TTC549 (cell line): ENCODE measurements around the gene PNPLA8.
A peak's percentile ranks its signal among the peaks of the same experiment; 100 is the strongest.
"Not testable (repeated sequence)": the region's sequence is repeated elsewhere in the genome, so short reads cannot be mapped to it uniquely, and the experiment has no call there.

Source experiments
- FAIRE-seq: peaks from 2 replicates; lab custom pipeline; 2012; peaks lifted over from hg19 to GRCh38; lab: Jason Lieb, UNC

The PNPLA8 gene

DNA sequence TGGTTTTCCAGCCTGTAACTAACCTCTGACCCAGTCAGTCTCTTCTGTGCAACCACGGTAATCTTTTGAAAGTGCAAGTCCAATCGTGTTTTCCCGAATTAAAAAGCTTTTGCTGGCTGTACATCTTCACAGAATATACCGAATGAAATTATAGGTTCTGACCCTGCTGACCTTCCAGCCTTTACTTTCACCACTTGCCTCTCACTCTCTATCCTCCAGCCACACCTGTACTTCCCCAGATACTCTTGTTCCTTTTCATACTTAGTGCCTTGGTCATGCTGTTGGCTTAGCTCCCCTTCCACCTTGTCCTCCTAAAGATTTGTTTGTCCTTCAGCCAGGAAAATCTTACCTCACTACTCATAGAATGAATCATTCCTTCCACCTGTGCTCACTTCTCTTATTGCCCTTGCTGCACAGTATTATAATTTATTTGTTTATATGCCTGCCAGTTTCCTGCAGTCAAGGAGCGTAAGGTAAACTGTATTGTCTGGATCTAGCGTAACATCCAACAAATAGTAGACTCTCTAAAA lies 2.3 kb upstream of the PNPLA8 start:
- no peak for FAIRE-seq

DNA sequence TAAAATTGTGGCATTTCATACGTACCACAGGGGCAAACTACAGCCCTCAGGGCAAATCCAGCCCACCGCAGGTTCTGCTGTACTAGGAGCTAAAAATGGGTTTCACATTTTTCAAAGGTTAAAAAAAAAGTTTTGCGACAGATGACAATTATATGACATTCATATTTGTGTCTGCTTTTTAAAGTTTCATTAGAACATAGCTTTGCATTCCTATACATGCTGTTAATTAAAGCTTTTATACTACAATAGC lies 758 bp upstream of the PNPLA8 start:
- FAIRE-seq: no peak

DNA sequence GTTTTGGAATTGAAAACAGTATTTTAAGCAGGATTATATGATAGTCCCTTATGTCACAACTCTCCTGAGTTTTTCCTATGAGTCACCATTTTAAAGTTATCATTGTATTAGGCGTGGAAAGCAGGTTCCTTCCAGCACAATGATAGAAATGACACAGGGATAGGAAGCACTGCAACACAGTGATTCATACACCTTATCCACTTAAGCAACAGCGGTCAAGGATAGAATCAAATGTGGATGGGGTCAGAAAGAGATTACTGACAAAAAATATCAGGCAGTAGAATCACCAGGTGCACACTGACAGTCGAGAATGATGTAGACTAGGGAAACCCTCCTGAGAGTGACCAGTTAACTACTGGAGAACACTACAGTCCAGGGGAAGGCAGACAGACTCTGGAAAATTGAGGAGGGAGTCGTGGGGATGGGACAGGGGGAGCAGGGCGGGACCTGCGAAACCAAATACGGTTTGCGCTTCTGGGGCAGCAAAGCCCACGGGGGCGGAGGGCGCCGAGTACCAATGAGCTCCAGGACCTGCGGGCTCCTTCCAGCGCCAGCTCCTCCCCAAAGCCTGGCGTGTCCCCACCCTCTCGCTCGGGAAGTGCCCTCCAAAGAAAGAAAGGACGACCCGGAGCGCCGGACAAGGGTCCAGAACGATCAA lies 479 bp downstream of the PNPLA8 start:
- FAIRE-seq: no peak

DNA sequence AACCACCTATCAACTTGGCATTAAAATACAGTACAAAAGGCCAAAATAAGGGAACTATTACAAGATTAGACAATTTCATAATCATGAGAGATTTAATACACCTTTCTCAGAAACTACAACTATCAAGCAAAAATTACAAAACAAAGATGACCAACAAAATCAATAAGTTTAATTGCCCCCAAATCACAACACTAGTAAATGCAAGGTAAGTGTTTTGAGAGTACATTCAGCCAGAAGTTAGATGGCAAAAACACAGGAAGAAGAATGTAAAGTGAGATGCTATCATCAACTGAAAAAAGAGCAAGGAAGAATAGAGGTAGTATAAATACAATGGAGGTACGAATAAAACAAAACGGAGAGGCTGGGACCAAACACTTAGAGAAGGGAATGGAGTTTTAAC lies 3.2 kb downstream of the PNPLA8 start:
- no peak for FAIRE-seq

DNA sequence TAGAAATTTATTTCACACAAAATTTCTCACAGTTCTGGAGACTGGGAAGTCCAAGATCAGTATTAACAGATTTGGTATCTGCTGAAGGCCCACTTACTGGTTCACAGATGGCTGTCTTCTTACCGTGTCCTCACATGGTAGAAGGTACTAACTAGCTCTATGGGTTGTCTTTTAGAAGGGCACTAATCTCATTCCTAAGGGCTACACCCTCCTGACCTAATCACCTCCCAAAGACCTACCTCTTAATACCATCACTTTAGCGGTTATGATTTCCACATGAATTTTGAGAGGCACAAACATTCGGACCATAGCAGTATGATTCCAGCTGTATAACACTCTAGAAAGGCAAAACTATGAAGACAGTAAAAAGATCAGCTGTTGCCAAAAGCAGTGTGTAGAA lies 8.0 kb downstream of the PNPLA8 start:
- no peak for FAIRE-seq

DNA sequence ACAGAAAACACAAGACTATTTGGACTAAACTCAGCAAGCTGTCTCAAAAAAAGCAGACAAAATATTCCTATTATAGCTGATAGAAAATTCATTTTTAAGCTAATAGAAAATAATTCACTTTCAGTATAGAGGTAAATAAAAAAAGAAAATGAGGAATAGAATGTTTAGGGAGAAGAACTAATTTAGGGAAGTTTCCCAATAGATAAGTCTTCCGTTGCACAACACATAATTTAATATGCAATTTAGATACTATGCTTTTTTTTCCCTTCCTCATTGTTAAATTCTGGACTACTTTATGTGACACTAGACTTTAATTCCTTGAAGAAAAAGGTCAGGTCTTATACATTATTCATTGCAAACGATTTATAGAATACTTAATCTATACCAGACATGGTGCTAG lies 10.3 kb downstream of the PNPLA8 start:
- no peak for FAIRE-seq

DNA sequence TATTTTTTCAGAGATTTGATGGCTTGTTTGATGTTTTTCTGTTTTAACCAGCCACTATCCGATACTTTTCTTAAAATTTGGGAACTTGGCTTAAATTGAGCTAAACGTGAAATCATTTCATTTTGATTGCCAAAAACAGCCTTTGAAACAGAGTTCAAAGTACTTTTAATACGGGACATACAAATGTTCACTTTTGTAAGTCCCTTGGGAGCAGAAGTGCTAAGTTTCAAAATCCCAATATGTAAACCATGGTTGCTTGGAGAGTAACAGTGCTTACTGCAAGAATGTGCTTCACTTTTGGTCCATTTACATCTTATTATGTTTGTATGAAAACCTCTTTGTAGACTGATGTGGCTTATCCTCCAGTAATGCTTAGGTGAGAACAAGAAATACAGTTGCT lies 10.9 kb downstream of the PNPLA8 start:
- no peak for FAIRE-seq

DNA sequence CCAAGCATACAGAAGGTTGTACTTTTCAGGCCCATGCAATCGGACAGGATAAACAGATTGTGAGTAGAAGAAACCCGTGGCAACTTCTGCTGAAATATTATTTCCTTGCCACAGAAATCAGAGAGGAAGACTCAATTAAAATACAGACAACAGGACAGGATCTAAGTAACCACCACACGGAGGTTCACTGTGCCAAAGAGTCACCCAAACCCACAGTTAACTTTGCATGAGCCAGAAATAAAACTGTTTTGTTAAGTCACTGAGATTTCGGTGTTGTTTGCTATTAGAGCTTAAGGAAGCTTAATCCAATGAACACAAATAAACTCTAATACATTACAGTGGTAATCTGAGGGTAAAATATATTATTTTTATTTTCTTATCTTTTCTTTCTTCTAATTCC lies 14.0 kb downstream of the PNPLA8 start:
- FAIRE-seq: no peak

DNA sequence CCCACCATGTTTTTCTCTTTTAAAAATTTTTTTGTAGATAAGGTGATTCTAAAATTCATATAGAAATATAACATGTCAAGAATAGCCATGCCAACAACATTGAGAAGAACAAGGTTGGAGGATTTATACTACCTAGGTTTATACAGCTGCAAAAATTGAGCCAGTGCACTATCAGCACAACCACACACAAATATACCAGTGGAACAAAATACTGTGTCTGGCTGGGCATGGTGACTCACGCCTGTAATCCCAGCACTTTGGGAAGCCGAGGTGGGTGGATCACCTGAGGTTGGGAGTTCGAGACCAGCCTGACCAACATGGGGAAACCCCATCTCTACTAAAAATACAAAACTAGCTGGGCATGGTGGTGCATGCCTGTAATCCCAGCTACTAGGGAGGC lies 21.4 kb downstream of the PNPLA8 start:
- not testable (repeated sequence) for FAIRE-seq

DNA sequence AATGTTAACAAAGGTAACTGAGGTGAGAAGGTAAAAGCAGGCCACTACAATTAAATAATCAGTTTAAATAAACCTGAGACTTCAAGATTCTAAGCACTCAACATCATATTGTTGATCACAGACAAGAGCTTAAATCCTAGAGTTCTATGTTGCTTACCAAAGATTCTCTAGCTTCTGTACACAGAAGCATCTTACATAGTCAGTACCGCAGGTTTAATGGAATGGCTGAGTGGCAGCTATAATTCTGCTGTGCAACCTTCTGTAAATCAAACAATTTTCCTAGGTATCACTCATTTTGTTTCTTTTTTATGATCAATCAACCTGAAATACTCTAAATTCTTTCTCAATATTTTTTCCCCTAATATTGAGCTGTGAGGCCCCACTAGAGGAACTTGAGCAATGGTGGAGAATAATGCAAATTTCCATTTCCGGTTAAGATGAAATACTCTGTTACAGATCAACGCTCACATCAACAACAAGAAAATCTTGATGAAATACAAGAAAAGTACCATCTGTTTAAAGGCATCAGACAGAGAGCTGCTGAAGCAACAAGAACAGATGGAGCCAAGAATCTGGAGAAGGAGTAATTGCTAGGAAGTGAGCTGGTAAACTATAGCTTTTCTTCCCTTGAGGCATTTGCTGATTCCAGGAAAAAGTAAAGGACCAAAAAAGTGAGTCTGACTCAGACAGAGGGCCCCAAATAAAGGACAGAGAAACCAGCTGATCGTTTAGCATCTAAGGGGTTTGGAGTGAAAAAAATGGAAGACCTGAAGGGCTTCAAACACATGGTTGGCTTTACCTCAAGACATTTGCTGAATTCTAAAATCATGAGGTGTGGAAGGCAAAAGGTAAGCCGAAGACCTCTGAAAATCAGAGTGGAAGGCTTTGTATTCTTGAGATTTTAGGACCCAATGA lies 22.6 kb downstream of the PNPLA8 start:
- no peak for FAIRE-seq

DNA sequence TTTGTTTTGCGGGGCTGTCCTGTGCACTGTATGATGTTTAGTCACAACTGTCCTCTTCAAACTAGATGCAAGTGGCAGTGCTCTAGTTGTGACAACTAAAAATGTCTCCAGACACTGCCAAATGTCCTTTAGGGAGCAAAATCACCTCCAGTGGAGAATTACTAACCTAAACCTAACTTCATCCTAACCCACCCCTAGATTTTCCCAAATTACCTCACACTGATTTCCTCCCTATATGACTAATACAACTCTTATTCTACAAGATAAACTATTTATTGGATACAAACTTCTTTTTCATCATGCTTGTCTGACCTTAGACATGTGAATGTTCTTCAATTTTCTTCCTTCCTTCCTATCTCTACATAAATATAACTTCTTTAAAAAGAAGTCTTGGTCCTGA lies 26.4 kb downstream of the PNPLA8 start:
- FAIRE-seq: no peak

DNA sequence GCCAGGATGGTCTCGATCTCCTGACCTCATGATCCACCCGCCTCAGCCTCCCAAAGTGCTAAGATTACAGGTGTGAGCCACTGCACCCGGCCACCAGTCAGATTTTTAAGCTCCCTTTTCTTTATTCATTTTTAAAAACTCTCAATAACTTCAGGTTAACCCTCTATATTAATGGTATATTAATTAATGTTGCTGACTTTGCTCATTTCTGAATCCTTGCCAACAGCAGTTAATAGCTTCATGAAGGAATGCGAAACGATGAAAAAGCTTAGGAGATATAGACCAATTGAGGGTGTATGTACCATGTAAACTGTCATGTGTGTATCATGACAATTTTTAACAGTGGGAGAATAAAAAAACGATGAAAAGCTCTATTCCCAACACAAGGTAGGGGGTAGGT lies 27.5 kb downstream of the PNPLA8 start:
- no peak for FAIRE-seq

DNA sequence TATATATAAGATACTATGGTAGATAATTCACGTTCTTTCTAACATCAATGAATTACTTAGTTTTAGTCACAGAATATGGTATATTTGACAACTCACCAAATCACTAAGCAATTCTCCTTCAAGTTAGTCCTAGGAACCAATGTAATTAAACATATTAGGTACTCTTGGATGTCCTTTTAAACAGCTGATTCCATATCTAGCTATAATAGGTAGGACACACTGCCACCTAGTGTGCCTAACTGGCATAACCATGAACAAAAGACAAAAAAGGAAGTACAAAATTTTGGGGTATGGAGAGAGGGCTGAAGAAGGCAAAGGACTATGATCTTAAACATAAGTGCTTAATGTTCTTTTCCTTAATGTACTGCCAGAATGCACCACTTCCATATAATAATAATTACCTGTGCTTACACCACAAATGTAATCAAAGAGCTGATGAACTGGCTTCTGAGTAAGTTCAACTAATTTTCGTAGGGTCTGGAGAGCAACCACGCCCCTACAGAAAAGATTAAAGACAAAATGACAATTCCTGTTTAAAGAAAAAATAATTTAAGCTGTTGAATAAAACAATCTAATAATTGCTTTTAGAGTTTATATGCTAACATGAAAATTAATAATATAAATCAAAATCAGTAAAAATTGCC lies 28.7 kb downstream of the PNPLA8 start:
- peak; percentile 83 for FAIRE-seq

DNA sequence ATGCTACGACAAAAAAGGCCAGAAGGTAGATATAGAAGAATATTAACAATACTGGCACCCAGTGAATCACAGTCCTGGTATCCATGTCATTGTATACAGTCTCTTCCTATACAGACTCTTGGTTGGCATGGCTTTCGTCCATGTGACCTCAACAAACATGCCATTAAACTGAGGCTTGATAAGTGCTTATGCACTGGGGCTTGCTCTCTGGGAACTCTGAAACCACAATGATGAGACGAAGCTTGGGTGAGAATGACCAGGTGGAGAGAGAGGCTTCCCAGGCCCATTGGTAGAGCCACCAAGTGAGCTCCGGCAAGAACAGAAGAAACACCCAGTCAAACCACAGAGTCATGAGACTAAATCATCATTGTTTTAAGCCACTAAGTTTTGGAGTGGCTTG lies 33.2 kb downstream of the PNPLA8 start:
- FAIRE-seq: no peak

DNA sequence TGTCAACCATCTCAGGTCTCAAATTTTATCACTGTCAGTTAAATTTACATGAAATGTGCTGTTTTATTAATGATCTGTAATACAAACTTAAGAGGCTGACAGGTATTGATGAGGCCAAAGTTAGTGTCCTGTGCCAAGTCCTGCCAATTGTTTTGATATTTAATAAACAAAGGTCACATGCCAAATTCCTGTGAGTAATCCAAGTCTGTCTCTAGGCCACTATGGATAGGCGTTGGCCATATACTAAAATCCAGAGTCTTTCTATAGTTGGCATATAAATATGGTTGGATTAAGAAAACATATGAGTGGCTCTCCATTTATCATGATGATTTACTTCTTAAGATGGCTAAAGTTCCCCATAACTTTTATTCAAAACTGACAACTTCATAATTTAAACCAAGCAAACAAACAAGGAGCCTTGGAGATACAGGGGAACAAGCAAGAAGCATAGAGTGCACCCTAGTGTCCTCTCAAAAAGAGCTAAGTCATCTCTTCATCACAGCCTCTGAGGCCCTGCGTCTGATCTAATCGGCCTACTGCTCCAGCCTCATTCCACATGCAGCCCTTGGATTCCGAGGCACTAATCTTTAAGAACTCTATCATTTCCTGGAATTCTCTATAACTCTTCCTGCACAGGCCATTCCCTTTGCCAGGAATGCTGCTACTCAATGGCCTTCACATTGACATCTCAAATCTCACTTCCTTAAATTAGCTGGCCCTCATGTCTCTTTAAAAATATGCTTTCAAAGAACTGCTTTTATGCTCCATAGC lies 37.0 kb downstream of the PNPLA8 start:
- no peak for FAIRE-seq

DNA sequence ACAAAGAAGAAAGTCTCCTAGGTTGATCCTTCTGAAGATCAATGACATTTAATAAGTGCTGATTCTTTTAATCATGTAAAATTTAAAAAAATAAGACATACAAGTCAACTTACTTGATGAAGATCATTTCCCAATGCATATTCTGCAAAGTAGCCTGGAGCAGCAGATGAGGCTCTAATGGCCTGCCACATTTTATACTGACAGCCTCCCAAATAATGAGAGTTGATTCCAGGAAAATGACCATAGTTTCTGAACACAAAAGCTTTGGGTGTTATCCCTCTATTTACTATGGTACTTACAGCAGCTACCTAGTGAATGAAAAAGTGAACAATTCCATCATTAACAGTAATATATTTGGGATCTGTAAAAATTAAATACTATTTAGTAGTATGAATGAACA lies 38.3 kb downstream of the PNPLA8 start:
- no peak for FAIRE-seq

DNA sequence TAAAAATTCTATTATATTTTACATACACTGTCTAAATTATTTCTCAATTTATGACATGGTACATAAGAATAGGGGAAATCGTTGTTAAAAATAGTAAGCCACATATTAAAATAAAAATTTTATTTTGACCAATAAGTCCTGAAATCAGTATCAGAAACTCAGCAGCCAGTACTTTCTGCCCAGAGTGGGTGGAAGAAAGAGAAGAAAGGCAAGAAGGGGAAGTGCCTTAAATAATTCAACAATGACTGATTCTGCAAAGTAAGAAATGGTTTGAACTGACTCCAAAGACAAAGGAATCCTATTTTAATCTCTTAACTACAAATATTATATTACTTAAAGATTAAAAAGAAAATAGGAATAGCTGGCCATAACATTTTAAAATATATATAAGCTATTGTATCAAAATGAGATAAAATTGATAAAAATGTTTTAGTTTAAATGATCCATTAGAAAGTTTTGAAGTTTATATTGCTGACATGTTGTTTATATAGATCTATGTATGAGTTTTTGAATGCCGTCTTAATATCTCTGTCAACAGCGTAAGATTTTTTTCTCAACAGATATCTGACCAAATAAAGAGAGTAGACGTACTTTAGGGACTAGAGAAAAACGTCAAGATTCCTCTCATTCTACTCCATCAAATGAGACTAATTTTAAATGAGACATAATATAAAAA lies 39.5 kb downstream of the PNPLA8 start:
- FAIRE-seq: no peak

DNA sequence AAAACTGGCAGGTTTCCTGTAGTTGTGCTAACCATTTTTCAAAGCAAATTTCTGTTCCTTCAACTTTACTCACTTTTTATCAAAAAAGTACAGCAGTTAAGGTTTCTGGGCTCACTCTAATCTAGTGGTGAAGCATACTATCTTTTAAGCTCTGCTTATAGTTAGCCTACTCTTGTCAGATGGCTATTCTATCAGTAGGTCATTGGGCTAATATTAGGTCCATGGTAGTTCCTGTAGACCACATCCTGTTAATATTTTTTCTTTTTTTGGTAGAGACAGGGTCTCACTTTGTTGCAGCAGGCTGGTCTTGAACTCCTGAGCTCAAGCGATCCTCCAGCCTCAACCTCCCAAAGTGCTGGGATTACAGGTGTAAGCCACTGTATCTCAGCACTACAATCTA lies 41.8 kb downstream of the PNPLA8 start:
- no peak for FAIRE-seq

DNA sequence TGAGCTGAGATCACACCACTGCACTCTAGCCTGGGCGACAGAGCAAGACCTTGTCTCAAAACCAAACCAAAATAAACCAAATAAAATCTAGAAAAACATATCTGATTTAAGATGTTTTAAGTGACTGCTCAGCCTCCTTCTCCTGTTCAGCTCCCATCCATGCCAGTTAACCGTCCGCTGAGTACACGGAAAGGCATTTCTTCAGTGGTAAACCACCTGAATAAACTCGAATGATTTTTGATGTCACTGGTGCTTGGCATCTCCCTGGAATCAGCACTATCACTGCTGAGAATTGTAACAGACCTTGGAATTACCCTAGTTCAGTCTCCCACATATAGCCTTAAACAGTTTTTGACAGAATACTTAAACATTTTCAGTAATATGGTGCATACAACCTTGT lies 45.6 kb downstream of the PNPLA8 start:
- FAIRE-seq: no peak

DNA sequence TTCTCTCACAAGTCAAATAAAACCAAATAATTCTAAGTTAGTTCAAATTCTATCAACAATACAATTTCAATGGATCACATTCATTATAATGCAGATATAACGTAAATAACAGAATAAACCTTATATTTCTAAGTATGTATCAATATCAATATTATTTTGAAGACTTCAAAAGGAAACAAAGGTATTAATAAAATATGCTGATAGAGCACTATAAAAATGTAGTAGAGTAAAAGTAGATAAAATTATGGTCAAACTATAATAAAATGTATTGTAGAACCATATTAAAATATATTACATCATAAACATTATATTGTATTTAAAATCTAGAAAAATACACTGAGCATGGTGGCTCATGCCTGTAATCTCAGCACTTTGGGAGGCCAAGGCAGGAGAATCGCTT lies 46.2 kb downstream of the PNPLA8 start:
- no peak for FAIRE-seq

DNA sequence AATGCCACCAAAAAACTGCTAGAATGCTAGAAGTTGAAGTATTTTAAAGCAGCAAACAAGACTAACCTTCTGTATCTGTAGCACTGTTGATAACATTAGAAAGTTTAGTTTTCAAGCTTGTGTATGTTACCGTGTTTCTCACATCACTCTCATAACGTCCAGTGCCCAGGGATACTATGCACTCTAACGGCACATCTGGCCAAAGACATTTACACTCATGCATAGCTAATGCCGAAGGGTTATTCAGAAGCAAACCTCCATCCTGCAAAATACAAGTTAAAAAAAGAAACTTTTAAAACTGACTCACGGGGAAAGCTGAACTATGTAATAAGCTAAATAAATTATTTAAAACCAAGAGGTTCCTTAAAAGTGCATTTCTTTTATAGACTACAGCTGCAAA lies 46.8 kb downstream of the PNPLA8 start:
- FAIRE-seq: no peak

DNA sequence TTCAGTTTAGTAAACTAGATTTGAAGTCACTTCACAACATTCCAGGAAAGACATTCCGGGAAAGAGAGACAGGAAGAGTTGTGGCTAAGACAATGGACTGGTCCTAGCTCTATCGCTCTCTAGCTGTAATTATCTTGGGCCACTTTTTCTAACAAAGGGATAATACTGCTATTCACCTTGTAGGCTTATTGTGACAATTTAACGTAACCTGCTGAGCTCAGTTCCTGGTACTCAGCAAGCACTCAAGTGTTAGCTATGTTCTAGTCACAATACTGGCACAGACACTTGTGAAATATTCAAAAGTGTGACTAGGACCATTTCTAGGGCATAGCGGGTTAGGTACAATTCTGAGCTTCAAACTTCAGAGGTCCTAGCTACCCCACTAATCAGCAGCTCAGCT lies 57.7 kb downstream of the PNPLA8 start:
- no peak for FAIRE-seq
